PC-3 (cell line): Measurements from ENCODE around the gene SPATA6L.

Experiments
- EZH2 ChIP-seq: fragments of 300-600 bp; sonication (generic); IDR thresholded peaks from one replicate; pipeline ENCODE4 v1.6.1; 2017; ENCODE audit warnings: antibody characterized with exemption, mild to moderate bottlenecking, low read length; ENCODE audit not compliant: unreplicated experiment
- EZH2phosphoT487 ChIP-seq: fragments of 300-600 bp; sonication (generic); IDR thresholded peaks from 2 replicates; pipeline ENCODE4 v1.6.1; 2018; ENCODE audit warnings: mild to moderate bottlenecking, antibody characterized with exemption, low read length, borderline replicate concordance
- TF ChIP-seq, protein P1 (sequence below): fragments of 300-600 bp; sonication (generic); conservative IDR thresholded peaks from 2 replicates; pipeline ENCODE4 v1.5.1; 2017; ENCODE audit warnings: antibody characterized with exemption, low read depth, mild to moderate bottlenecking, low read length

- TF ChIP-seq, protein P1, sequence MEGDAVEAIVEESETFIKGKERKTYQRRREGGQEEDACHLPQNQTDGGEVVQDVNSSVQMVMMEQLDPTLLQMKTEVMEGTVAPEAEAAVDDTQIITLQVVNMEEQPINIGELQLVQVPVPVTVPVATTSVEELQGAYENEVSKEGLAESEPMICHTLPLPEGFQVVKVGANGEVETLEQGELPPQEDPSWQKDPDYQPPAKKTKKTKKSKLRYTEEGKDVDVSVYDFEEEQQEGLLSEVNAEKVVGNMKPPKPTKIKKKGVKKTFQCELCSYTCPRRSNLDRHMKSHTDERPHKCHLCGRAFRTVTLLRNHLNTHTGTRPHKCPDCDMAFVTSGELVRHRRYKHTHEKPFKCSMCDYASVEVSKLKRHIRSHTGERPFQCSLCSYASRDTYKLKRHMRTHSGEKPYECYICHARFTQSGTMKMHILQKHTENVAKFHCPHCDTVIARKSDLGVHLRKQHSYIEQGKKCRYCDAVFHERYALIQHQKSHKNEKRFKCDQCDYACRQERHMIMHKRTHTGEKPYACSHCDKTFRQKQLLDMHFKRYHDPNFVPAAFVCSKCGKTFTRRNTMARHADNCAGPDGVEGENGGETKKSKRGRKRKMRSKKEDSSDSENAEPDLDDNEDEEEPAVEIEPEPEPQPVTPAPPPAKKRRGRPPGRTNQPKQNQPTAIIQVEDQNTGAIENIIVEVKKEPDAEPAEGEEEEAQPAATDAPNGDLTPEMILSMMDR = no peak
- TF ChIP-seq EZH2phosphoT487 = no peak
- no peak for TF ChIP-seq EZH2
Observed at GRCh38 chr9:4581861-4582565, 84.3 kb downstream of the SPATA6L start.
